K562 (cell line): ENCODE results near the gene PDIA2. TPM values are rescaled to one million over a fixed set of nuclear protein-coding genes. Genes with fewer than 3 reads are reported as not detected.
A peak's percentile ranks its signal among the peaks of the same experiment; 100 is the strongest.

ENCODE experiments used
- ADNP ChIP-seq: fragments of 200-800 bp; sonication (Bioruptor generic); IDR thresholded peaks from 2 replicates; pipeline ENCODE4 v1.6.1; 2016; ENCODE audit warnings: missing genetic modification characterization, missing compliant biosample characterization
- BCL6 ChIP-seq: fragments of 250-450 bp; sonication (Bioruptor Pico); IDR thresholded peaks from 2 replicates; pipeline ENCODE4 v1.4.0; 2020
- BRD4 ChIP-seq: fragments of 200-600 bp; sonication (generic); IDR thresholded peaks from 2 replicates; pipeline ENCODE4 v1.6.1; 2017; ENCODE audit warnings: inconsistent platforms
- CREBBP ChIP-seq: IDR thresholded peaks from one replicate; pipeline ENCODE4 v1.6.1; 2012; ENCODE audit warnings: low read depth, mild to moderate bottlenecking, control low read depth, inconsistent platforms, low read length
- FIP1L1 ChIP-seq: fragments of 200-400 bp; formaldehyde crosslinking; IDR thresholded peaks from 2 replicates; pipeline ENCODE4 v1.6.1; 2018; ENCODE audit warnings: mild to moderate bottlenecking, low read depth, low read length; ENCODE audit not compliant: poor library complexity, severe bottlenecking
- MTA1 ChIP-seq: fragments of 450-650 bp; IDR thresholded peaks from 2 replicates; pipeline ENCODE4 v1.6.1; 2017; ENCODE audit warnings: borderline replicate concordance
- MTA2 ChIP-seq: fragments of 450-650 bp; IDR thresholded peaks from 2 replicates; pipeline ENCODE4 v1.6.1; 2016; ENCODE audit warnings: low read depth
- NFIC ChIP-seq: fragments of 450-650 bp; IDR thresholded peaks from 2 replicates; pipeline ENCODE4 v1.6.1; 2017; ENCODE audit warnings: mild to moderate bottlenecking, inconsistent platforms
- NFYB ChIP-seq: IDR thresholded peaks from 2 replicates; pipeline ENCODE4 v1.6.1; 2011; ENCODE audit warnings: mild to moderate bottlenecking, moderate library complexity; ENCODE audit not compliant: insufficient read length; ENCODE audit errors: extremely low read depth
- PHF8 ChIP-seq: fragments of 200-600 bp; sonication (generic); IDR thresholded peaks from 2 replicates; pipeline ENCODE4 v1.6.1; 2012; ENCODE audit warnings: mixed run types, mild to moderate bottlenecking, inconsistent platforms, low read length, moderate library complexity, borderline replicate concordance
- POLR2G ChIP-seq: fragments of 200-400 bp; formaldehyde crosslinking; IDR thresholded peaks from 2 replicates; pipeline ENCODE4 v1.6.1; 2017; ENCODE audit warnings: low read depth, mild to moderate bottlenecking, antibody characterized with exemption, low read length, moderate library complexity
- SPI1 ChIP-seq: IDR thresholded peaks from 2 replicates; pipeline ENCODE4 v1.6.1; 2011; ENCODE audit warnings: low read depth, low read length, control low read depth, borderline replicate concordance
- TCFL5 ChIP-seq: fragments of 250-450 bp; sonication (Bioruptor Pico); conservative IDR thresholded peaks from 2 replicates; pipeline ENCODE4 v1.6.1; 2021; ENCODE audit warnings: mild to moderate bottlenecking, moderate library complexity, matching md5 sums
- ZNF165 ChIP-seq: fragments of 250-450 bp; sonication (Bioruptor Pico); IDR thresholded peaks from 2 replicates; pipeline ENCODE4 v1.4.0; 2020; ENCODE audit warnings: borderline replicate concordance
- ZNF436 ChIP-seq: fragments of 250-450, 450-650 bp; sonication (Bioruptor Pico); formaldehyde crosslinking; IDR thresholded peaks from 2 replicates; pipeline ENCODE4 v1.7.0; 2020; ENCODE audit warnings: mild to moderate bottlenecking
- polyA plus RNA-seq, 8 experiments: library from polyadenylated mRNA; depleted of rRNA in 4 of 8; stranded (reverse) in 5 of 8; unstranded in 3 of 8; fragments of >200 nt; fragmentation: Nextera tagmentation in 2 of 8; fragmentation: Illumina TruSeq in 1 of 8; extraction: Ambion mirVana in 2 of 8; extraction: Trizol in 1 of 8; gene quantifications; 2 replicates each; pipeline versions ENCODE4 v1.2.1 to v1.2.3, GENCODE V29; 2011 to 2014; ENCODE audit warnings: inconsistent platforms in 1 of 8, missing spikeins in 1 of 8
- total RNA-seq, 7 experiments: library from RNA; depleted of rRNA in 6 of 7; stranded (reverse); fragments of >200 nt in 6 of 7; fragmentation: Illumina TruSeq in 2 of 7; extraction: Trizol in 2 of 7; gene quantifications; 2 replicates each; pipeline versions ENCODE4 v1.2.1 to v1.2.3, GENCODE V29; 2011 to 2021; ENCODE audit warnings: low replicate concordance in 1 of 7
- TF ChIP-seq, protein P1 (sequence below): fragments of 250-450 bp; sonication (Bioruptor Pico); IDR thresholded peaks from 2 replicates; pipeline ENCODE4 v1.8.0; 2021; ENCODE audit warnings: moderate library complexity, mild to moderate bottlenecking, inconsistent platforms
- TF ChIP-seq, protein P2 (sequence below): fragments of 450-650 bp; IDR thresholded peaks from 2 replicates; pipeline ENCODE4 v1.6.1; 2016
- TF ChIP-seq, protein P3 (sequence below), 2 experiments: IDR thresholded peaks; 2 replicates each; pipeline ENCODE4 v1.6.1; 2012; ENCODE audit warnings: improper control_type of control experiment in 2 of 2, low read depth in 2 of 2, low read length in 2 of 2, borderline replicate concordance in 1 of 2
- TF ChIP-seq, protein P4 (sequence below): fragments of 450-650 bp; IDR thresholded peaks from 2 replicates; pipeline ENCODE4 v1.6.1; 2016; ENCODE audit warnings: borderline replicate concordance

Gene PDIA2
- total and polyA plus RNA-seq, 9 of the 15 experiments (the other 6 are each of a cell fraction or from before 2014, with no cell fraction given) = 0.13 to 0.92 (median 0.23) TPM; not detected in 4

DNA sequence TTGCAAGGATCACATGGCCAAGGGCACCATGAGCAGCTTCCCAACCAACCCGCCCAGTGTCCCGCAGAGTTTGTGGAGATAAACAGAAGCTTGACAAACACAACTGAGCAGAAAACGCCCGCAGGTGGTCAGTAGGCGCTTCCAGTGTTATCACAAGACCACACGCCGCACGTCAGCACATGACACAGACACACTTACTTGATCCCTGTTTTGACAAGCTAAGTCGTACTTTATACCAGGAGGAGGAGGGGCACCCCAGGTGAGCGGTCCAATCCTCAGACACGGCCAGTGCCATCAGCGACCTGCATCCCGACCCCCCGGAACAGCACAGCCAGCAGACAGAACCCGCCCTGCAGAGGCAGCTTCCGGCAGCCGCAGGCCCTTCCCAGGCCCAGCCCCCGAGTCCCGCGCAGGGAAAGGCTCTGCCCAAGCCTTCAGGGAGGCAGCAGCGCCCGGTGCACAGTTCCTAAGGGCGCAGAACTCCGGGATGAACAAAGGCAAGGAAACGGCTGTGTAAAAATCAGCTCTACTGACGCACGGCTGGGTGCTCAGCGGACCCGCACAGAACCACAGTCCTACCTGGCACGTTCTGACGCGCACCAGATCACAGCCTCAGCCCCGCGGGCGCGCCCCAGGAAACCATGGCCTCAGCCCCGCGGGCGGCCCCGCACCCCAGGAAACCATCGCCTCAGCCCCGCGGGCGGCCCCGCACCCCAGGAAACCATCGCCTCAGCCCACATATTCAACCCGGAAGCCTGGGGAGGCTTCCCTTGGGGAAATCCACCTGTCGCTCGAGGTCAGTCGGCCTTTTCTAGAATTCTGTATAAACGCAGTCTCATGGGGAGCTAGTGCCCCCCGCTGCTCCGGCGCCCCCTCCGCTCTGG lies 41.7 kb downstream of the PDIA2 start (continued):
- TF ChIP-seq SPI1 (no peak), MTA1 (peak; percentile 72; the same call in 1 of the 2 replicates), BCL6 (no peak), CREBBP (no peak), PHF8 (peak; percentile 27; the same call in 1 of the 2 replicates), BRD4 (no peak), FIP1L1 (no peak), MTA2 (peak; percentile 70), TCFL5 (CRISPR knock-in tag) (no peak), ADNP (tag) (no peak), POLR2G (0 out of 2 replicates have a peak, but pooled peaks have one; percentile 19), ZNF436 (CRISPR knock-in tag) (no peak), ZNF165 (CRISPR knock-in tag) (no peak), NFYB (peak; percentile 3), NFIC (peak; percentile 80)
- TF ChIP-seq, protein P1, sequence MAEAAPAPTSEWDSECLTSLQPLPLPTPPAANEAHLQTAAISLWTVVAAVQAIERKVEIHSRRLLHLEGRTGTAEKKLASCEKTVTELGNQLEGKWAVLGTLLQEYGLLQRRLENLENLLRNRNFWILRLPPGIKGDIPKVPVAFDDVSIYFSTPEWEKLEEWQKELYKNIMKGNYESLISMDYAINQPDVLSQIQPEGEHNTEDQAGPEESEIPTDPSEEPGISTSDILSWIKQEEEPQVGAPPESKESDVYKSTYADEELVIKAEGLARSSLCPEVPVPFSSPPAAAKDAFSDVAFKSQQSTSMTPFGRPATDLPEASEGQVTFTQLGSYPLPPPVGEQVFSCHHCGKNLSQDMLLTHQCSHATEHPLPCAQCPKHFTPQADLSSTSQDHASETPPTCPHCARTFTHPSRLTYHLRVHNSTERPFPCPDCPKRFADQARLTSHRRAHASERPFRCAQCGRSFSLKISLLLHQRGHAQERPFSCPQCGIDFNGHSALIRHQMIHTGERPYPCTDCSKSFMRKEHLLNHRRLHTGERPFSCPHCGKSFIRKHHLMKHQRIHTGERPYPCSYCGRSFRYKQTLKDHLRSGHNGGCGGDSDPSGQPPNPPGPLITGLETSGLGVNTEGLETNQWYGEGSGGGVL = no peak
- TF ChIP-seq, protein P2, sequence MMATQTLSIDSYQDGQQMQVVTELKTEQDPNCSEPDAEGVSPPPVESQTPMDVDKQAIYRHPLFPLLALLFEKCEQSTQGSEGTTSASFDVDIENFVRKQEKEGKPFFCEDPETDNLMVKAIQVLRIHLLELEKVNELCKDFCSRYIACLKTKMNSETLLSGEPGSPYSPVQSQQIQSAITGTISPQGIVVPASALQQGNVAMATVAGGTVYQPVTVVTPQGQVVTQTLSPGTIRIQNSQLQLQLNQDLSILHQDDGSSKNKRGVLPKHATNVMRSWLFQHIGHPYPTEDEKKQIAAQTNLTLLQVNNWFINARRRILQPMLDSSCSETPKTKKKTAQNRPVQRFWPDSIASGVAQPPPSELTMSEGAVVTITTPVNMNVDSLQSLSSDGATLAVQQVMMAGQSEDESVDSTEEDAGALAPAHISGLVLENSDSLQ = peak; percentile 84
- TF ChIP-seq, protein P3, sequence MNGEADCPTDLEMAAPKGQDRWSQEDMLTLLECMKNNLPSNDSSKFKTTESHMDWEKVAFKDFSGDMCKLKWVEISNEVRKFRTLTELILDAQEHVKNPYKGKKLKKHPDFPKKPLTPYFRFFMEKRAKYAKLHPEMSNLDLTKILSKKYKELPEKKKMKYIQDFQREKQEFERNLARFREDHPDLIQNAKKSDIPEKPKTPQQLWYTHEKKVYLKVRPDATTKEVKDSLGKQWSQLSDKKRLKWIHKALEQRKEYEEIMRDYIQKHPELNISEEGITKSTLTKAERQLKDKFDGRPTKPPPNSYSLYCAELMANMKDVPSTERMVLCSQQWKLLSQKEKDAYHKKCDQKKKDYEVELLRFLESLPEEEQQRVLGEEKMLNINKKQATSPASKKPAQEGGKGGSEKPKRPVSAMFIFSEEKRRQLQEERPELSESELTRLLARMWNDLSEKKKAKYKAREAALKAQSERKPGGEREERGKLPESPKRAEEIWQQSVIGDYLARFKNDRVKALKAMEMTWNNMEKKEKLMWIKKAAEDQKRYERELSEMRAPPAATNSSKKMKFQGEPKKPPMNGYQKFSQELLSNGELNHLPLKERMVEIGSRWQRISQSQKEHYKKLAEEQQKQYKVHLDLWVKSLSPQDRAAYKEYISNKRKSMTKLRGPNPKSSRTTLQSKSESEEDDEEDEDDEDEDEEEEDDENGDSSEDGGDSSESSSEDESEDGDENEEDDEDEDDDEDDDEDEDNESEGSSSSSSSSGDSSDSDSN (IDR thresholded peaks at IDR 0.05; ENCODE audit: borderline replicate concordance in 1 of 2, low read depth in 2 of 2, low read length in 2 of 2) = peak in 1 of 2 experiments; percentile 76; a peak in 1 of 4 replicates
- TF ChIP-seq, protein P4, sequence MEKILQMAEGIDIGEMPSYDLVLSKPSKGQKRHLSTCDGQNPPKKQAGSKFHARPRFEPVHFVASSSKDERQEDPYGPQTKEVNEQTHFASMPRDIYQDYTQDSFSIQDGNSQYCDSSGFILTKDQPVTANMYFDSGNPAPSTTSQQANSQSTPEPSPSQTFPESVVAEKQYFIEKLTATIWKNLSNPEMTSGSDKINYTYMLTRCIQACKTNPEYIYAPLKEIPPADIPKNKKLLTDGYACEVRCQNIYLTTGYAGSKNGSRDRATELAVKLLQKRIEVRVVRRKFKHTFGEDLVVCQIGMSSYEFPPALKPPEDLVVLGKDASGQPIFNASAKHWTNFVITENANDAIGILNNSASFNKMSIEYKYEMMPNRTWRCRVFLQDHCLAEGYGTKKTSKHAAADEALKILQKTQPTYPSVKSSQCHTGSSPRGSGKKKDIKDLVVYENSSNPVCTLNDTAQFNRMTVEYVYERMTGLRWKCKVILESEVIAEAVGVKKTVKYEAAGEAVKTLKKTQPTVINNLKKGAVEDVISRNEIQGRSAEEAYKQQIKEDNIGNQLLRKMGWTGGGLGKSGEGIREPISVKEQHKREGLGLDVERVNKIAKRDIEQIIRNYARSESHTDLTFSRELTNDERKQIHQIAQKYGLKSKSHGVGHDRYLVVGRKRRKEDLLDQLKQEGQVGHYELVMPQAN = peak; percentile 73; the same call in 1 of the 2 replicates
